Amniotic stem cell (primary cell): Measurements from ENCODE around the gene CNIH3.
A peak's percentile ranks its signal among the peaks of the same experiment; 100 is the strongest.

Experiments used
- DNase-seq: peaks from one replicate; lab custom pipeline; 2025; lab: John Stamatoyannopoulos, UW

The CNIH3 gene

DNA sequence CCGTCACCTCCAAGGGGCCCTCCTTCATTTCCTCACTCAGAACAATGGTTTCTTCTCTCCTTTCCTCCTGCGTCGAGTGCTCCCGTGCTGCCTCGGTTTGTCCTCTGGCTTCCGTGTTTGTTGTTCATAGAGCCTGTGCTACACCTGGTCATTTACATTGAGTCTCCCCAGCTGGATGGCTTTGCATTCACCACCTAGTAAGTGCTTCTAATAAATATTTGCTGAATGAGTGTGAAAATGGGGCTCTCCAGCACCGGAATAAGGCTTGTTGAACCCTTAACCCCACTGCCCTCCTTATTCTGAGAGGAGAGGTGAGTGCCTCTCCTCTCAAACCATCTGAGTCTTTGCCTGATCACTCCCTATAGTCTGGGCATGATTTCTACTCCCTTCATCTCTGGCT, 104.9 kb downstream of the CNIH3 start:
- DNase-seq, result no peak

DNA sequence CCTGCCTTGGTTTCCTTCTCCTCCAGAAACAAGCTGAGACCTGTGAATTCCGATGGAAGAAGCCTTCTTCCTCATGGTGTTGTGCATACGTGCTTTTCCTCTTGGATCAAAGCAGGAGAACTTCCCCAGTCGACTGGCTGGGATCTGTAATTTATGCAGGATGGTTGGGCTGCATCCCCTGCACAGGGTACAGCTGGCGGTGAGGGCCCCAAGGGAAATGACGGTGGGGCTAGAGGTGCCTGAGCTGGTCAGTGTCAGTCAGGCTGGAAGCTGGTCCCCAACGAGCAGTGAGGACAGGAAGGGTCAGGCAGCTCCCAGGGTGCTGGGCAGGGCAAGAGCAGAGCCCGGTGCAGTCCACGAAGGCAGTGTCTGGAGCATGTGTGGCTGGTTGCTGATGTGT, 106.7 kb downstream of the CNIH3 start:
- no peak for DNase-seq

DNA sequence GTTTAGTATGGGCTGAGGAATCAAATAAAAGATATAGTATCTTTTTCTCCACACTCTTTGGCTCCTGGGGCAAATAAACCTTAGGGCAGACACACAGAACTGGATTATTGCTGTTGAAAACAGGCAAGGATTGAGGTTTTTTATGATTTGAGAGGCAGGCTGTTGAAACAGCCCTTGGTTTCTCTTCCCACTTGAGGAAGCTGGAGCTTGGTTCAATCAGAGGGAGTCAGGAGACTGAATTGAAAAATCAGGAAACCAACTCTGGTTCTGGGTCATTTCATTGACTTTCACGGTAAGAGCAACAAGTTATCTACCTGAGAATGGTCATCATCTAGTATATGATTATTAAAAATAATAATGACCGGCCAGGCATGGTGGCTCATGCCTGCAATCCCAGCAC, 108.4 kb downstream of the CNIH3 start:
- DNase-seq, result no peak

DNA sequence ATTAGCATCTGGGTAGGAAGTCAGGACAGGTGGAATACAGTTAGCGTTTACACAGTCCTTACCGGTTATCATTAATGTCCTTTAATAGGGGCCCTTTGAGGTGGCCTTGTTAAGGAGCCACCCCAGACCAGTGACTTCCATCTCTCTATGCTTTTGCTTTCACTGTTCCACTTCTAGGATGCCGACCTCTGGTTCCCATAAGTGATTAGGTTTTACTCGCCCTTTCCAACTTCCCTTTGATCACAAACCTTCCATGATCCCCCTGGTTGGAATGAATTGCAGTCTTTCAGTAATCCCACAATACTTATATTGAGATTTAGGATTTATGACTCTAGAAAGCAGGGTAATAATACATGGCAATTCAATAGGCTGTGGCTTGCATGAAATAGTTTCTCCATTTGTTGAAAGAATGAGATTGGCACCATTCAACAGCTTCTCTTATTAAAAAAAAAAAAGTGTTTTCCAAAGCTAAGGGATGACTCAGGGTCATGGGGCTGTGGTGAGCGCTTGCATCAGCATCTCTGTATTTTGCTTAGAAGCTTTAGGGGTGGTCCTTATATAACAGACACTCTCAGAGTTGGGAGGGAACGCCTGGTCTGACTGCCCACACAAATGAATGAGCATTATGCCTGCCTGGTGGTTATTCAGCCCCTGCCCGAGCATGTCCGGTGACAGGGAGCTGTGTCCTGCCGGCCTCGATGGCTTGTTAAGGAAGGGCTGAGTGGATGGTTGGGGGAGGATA, 110.5 kb downstream of the CNIH3 start:
- DNase-seq, result peak; percentile 43

DNA sequence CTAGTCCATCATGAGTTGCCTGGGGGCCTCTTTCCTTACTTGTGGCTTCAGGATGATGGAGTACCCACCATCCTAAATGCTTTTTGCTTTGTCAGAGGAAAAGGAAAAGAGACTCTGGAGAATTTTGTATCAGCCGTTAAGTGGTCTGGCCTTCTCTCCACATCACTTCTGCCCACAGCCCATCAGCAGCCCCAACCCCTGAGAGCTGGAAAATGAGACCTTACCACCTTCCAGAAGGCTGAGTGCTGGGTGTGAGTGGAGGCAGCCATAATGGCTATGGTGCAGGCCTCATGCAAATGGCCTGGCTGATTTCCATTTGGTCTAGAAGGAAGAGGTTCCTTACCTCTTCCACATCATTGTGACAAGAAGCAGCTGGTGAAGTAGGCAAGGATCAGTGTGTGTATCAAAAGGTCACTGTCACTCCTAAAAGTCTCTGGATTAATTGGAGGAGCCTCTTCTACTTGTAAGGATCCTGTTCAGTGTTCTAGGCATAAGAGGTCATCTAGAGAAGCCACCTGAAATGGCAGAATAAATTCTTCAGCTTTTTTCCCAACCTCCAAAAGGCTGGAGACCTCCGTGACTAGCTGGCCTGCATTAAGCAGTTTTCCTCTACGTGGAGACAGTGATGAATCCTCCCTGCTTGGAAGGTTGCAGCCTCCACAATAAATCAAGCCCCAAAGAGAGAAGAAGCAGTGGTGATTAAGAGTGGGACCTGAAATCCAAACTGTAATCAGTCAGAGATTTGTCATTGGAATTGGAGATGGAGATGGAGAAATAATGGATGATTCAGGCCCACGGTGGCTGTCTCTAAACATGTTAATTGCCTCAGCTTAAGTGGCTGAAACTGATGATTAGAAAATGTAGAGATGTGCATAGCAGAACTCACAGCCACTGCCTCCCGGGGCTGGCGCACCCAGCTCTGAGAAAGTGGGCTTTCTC, 111.5 kb downstream of the CNIH3 start:
- no peak for DNase-seq

DNA sequence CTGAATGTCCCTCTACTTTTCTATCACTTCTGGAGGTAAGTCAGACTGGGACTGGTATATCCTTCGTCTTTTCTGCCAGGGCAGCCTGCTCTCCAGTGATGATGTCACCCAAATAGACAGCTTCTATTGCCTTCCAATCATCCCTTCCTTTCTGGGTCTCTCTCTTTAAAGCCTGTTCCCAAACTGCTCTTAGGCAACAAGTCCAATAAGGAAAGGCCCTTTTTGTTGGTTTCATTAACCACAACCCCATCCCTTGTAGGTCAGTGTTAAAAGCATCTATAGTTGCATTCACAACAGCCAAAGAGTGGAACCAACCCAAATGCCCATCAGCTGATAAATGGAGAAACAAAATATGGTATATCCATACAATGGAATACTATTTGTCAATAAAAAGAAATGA, 114.4 kb downstream of the CNIH3 start:
- no peak for DNase-seq

DNA sequence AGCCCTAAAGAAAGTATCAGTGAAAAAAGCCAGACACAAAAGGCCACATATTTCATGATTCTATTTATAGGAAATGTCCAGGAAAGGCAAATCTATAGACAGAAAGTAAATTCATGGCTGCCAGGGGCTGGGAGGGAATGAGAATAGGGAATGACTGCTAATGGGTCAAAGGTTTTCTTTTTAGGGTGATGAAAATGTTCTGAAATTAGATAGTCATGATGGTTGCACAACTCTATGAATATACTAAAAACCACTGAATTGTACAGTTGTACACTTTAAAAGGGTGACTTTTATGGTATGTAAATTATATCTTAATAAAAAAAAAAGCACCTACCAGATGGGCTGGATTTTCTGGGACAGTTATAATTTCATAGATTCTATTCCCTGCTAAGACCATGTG, 114.8 kb downstream of the CNIH3 start:
- DNase-seq, result no peak

DNA sequence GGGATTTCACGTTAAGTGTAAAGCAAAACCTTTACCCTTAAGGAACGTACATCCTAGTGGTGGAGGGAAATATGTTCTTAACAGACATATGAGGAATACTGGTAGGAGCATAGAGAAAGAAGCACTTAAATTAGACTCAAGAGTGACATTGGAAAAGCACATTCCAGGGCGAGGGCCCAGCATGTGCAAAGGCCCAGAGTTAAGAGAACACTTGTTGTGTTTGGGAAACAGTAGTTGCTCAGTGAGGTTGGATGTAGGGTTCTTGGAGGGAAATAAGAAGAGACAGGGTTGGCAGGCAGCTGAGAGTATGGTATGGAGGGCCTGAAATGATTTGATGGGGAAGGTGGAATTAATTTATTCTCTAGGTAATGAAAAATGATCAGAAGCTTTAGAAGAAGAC, 115.5 kb downstream of the CNIH3 start:
- no peak for DNase-seq

DNA sequence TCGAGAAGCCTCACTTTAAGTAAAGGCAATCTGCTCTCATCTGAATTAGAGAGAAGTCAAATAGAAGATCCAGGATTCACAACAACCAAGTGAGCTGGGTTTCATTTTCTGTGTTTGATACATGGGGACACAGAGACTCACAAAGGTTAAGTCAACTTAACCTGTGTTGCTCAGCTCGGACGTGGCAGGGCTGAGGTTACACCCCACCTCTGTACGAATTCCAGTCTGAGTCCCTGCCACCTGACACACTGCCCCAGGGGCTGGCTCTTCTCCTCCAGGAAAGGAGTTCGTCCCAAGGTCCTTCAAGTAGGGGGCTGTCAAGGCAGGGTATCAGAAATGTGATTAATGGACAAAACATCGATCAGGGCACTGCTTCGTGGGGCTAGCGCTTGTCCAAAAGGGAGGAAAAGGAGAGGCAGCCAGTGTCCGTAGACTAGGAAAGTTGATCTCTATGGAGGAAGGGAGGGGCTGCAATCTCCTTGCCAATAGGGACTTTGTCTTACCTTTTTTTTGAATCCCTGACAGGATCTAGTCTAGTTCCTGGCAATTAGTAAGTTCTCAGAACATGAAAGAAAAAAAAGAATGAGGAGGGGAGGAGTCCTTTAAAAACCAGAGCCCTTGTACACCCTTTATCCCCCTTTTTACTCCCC, 116.4 kb downstream of the CNIH3 start:
- no peak for DNase-seq

DNA sequence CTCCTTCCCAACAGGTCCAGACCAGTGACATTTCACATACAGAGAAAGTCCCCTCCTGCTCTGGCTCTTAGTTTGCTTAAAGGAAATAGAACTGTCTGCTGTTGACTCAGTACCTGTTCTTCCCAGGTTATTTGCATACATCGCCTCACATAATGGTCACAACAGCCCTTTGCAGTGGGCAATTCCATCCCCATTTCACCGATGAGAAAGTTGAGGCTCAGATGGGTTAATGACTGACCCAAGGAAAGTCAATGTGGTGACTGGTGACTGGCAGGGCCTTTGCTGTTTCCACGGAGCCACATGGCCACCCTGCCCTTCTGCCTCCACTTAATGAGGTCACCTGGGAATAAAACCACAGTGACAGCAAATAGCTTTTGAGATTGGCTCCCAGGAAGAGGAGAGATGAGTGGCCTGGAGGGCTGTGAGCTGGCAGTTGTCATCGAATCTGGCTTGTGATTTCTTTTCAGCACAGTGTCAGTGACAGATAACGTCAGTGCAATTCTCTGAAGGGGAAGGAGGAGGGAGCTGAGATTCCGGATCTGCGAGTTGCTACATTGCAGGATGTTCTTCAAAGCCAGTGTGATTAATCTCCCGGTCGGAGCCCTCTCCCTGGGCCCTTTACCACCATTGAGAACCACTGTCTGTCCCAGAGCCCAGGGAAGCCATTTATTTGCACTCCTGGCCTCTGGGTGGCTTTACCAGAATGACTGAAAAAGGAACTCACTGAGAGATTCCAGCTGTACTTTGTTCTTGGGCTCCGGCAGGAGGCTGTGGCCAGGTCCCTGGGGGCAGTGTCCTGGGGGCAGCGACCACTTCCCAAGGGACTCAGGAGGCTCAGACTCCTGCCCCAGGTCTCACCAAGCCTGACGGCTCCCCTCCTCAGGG, 117.2 kb downstream of the CNIH3 start:
- no peak for DNase-seq

DNA sequence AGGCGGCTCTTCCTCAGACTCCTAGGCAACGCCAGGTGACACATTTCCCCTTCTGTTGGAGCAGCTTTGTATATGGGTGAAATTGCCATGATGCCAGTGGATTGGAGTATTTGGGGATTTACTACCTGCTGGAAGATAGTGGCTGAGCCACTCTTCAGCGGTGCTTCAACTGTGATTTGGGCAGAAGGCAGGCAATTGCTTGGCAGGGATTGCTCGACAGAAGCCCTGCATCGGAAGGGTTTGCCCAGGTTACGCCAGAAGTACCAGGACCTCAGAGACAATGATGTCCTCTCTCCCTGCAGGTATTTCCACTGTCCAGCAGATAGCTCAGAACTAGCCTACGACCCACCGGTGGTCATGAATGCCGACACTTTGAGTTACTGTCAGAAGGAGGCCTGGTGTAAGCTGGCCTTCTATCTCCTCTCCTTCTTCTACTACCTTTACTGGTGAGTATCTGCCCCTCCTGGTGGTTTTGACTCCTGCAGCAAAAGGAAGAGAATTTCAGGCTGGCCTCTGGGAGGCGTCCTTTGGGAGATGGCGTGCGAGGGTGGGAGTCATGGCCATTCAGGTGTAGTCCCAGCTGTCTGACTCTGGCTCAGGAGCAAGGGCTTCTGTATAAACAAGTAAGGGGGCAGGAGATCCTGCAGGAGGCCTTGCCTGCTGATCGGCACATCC, 118.3 kb downstream of the CNIH3 start:
- DNase-seq, result no peak

DNA sequence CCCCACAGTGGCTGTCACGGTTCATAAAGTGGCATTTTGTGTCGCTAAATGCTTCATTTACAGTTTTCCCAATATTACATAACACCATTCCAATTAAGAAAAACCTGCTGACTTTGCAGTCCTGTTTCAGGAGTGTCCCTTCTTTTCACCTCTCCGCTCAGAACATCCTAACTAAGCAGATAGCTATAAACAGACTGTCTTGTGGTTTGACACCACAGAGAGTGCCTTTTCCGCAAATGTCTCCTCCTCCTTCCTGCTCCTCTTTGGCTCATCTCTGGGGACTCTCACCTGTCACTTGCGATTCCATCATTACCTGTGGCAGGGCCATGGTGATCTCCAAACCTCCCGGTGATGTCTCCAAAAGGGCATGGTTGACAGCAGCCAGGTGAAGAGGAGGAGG, 119.0 kb downstream of the CNIH3 start:
- no peak for DNase-seq

DNA sequence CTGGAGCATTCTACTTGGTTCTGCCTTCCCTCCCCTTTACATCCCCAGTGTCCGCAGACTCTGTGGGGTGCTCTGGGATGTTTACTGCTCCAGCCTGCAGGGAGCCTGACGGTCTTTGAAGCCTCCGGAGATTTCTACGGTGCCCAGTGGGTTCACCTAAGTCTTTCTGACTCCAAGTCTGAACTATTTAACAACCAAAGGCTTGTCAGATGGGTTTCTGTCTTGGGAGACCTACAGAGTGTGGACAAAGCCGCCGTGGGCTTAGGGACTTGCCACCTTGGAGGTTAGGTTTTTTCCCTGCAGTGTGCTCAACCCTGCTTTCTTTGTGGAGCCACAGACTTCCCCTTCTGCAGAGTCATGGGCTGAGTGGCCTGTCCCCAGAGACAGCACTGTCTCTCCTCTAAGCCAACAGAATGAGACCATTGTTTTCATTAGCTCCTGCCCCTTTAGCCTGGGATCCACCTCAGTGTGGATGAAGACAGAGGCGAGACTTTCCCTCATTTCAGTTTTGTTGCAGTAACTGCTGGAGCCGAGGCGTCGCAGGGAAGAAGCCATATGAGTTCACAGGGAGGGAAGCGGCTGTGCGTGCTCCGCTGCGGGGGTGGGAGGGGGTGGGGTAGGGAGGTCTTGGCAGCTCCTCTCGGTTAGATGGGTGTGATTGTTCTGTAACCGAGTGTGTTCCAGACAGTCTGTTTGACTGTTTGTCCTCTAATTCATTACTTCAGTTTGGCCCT, 120.7 kb downstream of the CNIH3 start:
- DNase-seq, result no peak

DNA sequence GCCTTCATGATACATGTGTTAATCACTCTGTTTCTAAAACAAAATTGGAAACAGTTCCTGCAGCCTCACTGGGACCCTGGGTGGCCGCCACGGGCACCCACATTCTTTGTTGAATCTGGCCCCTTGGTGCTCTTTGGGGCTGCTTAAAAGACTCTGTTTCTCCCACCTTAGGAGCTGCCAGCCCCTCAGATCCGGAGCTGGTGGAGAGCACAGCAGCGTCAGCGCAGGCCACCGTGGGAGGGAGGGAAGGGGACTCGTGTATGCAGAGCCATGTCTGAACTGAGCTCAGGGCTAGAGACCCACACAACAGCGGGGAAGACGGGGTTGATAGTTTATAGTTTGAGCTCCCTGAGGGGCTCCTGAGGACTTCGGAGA, 121.2 kb downstream of the CNIH3 start:
- no peak for DNase-seq

DNA sequence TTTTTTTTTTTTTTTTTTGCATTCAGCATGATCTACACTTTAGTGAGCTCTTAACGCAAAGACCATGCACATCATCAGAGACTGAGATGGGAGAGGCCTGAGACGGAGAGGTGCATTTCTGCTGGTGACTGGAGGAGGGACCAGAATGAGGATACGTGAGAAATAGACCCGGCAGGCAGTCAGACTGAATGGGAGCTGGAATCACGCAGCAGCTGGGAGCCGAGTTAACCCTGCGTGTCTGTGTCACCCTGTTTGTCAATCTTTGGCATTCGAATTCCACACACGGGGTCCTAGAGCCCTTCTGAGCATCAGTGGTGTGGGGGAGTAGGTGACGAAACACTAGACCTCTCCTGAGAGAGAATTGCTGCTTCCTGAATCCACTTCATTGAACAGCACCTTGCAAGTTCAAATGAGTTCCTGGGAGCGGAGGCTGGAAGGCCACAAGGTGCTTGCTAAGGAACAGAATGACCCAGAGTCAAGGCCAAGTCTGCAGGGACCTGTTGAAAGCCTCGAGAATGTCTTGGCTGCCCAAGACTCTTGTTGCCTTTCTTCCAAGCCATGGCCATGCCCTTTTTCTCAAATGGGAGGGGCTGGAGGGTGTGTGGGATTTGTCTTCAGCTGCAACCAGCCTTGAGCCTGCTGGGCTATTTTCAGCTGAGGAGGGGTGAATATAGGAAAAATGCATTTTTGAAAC, 123.3 kb downstream of the CNIH3 start:
- no peak for DNase-seq

DNA sequence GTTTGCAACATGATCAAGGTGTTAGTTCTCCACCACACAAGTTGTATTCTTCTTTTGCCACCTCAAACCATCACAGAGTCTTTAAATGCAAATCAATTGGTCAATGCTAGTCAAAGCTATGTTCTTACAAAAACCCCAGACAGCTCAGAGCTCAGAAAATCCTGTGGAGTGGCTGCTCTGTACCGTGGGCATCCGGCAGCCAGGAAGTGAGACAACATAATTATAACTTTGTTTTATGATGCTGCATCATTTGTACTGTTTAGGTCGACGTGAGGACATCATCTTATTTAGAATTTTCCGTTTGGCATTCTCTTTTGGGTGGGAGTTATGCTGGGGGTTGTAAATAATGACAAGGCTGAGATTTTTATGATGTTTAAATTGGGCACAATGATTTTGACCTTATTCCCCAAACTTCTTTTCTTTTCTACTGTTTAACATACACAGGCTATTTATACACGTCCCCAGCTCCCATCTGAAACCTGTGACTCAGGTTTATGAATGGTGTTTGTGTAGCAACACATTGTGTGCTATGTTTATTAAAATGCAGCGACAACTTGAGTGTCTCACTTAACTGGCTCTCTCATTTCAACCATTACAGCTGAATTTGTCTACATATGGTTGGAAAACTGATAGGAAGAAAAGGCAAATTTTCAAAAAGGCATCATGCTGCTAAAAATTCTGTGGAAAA, 124.0 kb downstream of the CNIH3 start:
- no peak for DNase-seq

DNA sequence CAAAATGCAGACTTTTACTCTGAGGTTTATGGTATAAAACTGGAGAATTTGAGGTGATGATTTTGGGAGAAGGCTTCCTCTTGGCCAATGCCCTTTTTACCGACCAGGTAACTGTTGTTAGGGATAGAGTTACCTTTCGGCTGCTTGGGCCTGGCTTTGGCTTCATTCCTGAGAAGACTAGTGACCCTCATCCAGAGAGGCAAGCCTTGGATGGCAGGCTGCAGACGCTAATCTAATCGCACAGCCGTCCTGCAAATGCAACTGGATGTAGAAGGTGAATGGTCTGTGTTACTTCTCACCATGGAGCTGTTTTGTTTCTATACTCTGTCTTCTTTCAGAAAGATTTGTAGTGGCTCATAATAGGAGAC, 124.6 kb downstream of the CNIH3 start:
- DNase-seq, result no peak

DNA sequence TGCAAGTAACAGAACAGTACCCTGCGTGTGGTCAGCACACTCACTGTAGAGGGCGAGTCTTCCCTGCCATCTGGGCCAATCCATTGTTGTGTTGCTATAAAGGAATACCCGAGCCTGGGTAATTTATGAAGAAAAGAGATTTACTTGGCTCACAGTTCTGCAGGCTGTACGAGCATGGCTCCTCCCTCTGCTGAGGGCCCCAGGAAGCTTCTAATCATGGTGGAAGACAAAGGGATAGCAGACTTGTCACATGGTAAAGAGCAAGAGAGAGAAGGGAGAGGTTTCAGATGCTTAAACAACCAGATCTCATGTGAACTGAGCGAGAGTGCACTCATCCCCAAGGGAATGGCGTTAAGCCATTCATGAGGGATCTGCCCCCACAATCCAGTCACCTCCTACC, 126.2 kb downstream of the CNIH3 start:
- DNase-seq, result no peak

DNA sequence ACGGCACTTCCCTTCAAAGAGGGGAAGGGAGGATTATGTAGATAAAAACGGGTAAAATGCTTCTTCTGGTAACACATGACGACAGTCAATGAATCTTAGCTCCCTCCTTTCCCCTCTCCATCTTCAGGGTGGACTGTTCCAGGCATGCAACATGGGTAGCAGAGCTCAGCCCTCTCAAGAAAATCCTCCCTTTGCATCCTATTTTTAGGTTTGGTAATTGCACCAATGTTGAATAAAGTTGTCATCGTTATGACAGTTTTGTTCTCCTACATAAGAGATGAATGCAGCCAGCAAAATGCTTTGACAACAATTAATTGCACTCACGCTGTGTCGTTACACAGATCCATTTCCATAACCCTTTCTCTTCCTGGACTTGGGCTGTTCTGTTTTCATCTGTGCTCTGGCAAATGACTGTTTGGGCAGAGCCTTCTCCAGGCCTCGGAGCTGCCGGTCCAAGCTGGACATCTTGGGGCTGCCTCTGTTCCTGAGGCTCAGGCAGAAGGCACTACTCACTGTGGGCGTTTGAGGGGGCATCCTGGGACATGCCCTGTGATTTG, 127.6 kb downstream of the CNIH3 start:
- DNase-seq, result no peak
